NCI-H524 (cell line): ENCODE measurements around the gene LTB.

Source experiments
- DNase-seq, 2 experiments: peaks; one replicate each; lab custom pipeline; 2025; lab: John Stamatoyannopoulos, UW

LTB gene

GRCh38 chr6:31576897-31577578, 5.2 kb downstream of the LTB start:
- DNase-seq, result no peak

- DNase-seq, result peak in 1 of 2 experiments; percentile 59
Observed at GRCh38 chr6:31575952-31576685, 6.1 kb downstream of the LTB start.

GRCh38 chr6:31575335-31575901, 6.8 kb downstream of the LTB start, which contains the start of gene TNF:
TNF (plus strand) TSS chr6:31575565; CDS start chr6:31575742, 177 bp downstream.
- DNase-seq, result no peak

- no peak for DNase-seq
Observed at GRCh38 chr6:31574106-31575061, 7.8 kb downstream of the LTB start.

GRCh38 chr6:31573239-31574105, 8.8 kb downstream of the LTB start:
- no peak for DNase-seq

- no peak for DNase-seq
Observed at GRCh38 chr6:31572041-31572911, 9.9 kb downstream of the LTB start, which contains the start of gene LTA. LTA (plus strand) TSS chr6:31572289; CDS start chr6:31572743, 454 bp downstream.

GRCh38 chr6:31569861-31570536, 12.2 kb downstream of the LTB start:
- no peak for DNase-seq

- DNase-seq, result no peak
Observed at GRCh38 chr6:31568537-31568961, 13.7 kb downstream of the LTB start.

- DNase-seq, result no peak
Observed at GRCh38 chr6:31567531-31568370, 14.5 kb downstream of the LTB start.

- no peak for DNase-seq
Observed at GRCh38 chr6:31560697-31561058, 21.5 kb downstream of the LTB start.

- no peak for DNase-seq
Observed at GRCh38 chr6:31559958-31560696, 22.1 kb downstream of the LTB start.

GRCh38 chr6:31559606-31559957, 22.6 kb downstream of the LTB start:
- no peak for DNase-seq

- no peak for DNase-seq
Observed at GRCh38 chr6:31558631-31559500, 23.4 kb downstream of the LTB start.

- no peak for DNase-seq
Observed at GRCh38 chr6:31558318-31558625, 24.0 kb downstream of the LTB start.

- DNase-seq, result no peak
Observed at GRCh38 chr6:31557443-31558317, 24.5 kb downstream of the LTB start.

- DNase-seq, result no peak
Observed at GRCh38 chr6:31556307-31556706, 25.9 kb downstream of the LTB start.
